ENCODE measurements around the gene ZNF25.
"Not testable (repeated sequence)": the region's sequence is repeated elsewhere in the genome, so short reads cannot be mapped to it uniquely, and the experiment has no call there.

The ZNF25 gene

DNA sequence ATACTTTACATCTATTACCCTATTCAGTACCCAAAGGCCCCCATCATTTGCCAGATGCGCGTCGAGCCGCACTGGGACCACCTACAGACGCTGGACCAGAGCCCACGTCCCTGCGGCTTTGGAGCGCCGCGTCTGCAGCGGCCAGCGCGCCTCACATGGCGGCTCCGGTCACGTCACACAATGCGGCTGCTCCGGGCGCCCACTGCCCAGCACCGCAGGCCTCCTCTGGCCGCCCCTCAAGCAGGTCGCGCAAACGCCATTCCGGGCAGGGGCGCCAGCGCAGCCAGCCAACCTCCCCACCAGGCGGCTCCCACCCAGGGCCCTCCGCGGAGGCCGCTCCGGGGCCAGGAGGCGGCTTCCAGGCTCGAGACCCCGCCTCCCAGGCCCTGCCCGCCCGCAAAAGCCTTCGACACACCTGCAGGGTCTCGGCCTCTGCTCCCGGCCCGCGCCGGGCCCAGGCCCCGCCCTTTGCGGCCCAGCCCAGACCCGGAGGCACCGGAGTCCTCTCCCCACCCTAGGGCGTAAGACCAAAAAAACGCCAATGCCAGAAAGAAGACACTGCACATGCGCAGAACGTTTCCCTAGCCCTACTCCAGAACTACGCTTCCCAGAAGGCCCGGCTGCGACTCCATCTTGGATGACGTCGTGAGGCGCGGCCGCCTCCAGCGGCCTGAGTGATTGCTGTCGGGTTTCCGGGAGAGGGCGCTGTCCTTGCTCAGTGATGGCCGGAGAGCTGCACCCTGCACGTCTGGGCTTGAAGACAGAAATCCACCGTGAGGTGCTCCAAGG, at the start of gene ZNF25:
Gene ZNF25, minus strand, starts transcription at position 557 of the 789 bp plus-strand sequence. CDS start 4,925 bp downstream, outside the sequence.
- DNase-seq, result peak; percentile 84 to 99 (median 97)

DNA sequence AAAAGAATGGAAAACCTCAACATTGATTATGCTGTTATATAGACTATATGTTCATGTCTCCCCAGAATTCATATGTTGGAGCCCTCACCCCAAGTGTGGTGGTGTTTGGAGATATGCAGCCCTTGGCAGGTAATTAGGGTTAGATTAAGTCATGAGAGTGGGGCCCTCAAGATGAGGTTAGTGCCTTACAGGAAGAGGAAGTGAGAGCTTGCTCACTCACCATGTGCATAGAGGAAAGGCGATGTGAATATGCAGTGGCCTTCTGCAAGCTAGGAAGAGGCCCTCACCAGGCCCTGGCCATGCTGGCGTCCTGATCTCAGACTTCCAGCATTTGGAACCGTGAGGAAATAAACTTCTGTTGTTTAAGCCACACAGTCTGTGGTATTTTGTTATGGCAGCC, 48.8 kb upstream of the ZNF25 start:
- no peak for DNase-seq

DNA sequence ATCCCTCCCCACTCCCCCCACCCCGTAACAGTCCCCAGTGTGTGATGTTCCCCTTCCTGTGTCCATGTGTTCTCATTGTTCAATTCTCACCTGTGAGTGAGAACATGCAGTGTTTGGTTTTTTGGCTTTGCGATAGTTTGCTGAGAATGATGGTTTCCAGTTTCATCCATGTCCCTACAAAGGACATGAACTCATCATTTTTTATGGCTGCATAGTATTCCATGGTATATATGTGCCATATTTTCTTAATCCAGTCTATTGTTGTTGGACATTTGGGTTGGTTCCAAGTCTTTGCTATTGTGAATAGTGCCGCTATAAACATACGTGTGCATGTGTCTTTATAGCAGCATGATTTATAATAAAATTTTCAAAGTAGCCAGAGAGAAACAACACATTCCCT, 42.7 kb upstream of the ZNF25 start:
- DNase-seq, result not testable (repeated sequence)

DNA sequence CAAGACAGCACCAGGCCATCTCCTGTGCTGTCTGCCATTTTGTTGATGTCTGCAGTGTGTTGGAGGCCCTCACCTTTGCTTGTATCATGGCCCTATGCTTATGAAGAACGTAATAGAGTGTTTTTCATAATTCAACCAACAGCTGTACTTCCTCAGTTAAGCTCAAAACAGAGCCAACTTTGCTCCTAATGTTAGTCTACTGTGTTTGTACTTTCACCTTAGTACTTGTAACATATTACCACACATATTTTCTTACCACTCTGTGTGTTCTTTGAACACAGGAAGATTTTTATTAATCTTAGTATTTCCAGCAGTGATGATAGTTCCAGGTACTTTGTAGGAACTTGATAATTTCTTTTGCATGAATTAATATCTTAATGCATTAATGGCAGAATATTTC, 39.9 kb upstream of the ZNF25 start:
- no peak for DNase-seq

DNA sequence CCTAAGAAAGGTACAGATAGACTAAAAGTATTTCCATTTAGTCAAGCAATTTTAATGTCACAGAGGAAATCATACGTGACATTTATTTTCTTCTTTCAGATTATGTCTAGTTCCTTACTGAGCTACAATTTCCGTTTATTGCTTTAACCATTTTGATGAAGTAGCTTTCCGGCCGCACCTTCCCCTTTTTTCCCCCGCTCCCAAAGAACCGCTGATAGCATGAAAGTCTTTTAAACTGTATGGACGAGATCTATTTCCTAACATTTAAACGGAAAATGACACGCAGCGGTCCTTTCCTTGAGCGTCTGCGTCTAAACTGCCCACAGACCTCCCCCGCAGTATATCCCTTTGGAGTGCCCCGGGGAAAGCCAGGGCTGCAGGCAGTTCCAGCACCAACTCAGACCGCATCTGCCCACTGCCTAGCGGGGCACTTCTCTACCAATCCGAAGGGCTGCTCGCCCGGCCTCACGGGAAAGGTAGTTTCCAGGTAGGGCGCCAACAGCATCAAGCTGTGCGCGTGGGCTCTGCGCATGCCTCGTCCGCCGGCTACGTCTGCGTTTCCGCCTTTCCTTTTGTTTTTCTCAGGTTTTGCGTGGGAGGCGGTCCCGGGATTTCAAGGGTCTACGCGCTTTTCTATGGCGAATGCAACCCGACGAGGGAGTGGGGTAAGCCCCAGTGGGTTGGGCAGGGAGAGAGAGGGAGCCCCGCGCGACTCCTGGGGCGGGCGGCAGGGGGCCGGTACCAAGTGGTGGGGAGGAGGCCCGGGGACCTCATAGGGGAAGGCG, 33.9 kb upstream of the ZNF25 start, which contains the start of gene ZNF33A:
Gene ZNF33A, plus strand, starts transcription at position 557 of the 785 bp plus-strand sequence. CDS start 1,667 bp downstream, outside the sequence.
- peak in 55 of 56 donors; percentile 69 to 98 (median 92) for DNase-seq

DNA sequence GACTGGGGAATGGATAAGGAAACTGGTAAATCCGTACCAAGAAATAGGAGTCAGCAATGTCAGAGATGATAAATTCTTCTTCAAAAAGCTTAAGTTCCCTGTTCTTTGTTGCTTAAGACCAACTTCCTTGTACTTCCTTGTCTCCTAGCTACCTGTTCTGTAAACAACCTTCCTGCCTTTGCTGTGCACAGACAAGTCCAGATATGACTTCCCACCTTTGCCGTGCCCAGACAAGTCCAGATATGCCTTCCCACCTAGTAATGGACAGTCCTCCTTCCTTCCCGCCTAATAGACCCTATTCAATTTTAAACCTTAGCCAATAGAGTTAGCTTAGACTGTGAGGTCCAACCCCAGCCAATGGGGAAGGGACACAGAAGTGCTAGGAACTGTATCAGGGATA, 31.5 kb upstream of the ZNF25 start:
- no peak for DNase-seq

DNA sequence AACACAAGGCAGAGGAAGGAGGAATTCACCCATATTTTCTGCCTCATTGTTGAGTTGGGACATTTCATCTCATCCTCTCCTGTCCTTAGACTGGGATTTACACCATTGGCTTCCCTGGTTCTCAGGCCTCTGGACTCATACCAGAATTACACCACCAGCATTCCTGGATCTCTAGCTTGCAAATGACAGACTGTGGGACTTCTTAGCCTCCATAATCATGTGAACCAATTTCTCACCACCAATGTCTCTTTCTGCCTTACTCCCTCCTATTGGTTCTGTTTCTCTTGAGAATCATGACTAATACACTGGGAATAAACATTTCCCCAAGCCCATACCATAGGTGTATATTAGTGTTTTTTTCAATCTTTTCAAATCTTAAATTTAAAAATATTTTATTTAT, 31.1 kb upstream of the ZNF25 start:
- DNase-seq, result no peak

DNA sequence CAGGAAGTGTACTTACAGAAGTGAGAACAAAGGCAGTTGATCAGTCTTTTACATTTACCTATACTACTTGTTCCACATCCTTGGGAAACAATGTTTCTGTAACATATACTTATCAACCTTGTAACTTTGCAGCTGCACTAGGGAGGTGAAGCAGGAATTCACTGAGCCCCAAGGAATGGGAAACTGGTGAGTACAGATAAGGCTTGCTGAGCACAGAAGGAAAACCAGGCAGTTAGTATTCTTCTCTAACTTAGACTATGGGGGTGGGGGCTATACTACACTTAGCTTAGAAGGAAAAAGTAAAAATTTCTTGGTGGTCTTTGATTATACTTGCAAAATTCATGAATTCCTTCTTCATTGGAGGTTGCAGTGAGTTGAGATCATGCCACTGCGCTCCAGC, 27.1 kb upstream of the ZNF25 start:
- DNase-seq, result no peak

DNA sequence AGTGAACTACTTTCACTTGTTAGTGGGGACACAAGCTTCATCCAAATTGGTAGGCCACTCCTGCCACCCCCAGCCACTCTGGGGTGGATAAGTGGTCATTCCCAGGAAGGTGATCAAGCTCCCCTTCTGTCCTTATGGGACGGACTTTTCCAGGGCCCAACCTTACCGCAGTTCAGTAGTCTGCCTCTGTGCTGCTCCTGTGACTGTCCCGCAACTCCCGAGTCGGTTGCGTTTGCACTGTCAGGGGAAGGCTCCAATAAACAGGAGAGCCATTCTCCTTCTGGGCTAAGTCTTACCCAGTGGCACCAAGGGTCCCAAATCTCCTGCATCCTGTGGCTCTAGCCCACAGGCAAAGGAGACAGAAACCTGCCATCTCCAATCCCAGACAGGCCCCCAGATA, 26.6 kb upstream of the ZNF25 start:
- DNase-seq, result no peak

DNA sequence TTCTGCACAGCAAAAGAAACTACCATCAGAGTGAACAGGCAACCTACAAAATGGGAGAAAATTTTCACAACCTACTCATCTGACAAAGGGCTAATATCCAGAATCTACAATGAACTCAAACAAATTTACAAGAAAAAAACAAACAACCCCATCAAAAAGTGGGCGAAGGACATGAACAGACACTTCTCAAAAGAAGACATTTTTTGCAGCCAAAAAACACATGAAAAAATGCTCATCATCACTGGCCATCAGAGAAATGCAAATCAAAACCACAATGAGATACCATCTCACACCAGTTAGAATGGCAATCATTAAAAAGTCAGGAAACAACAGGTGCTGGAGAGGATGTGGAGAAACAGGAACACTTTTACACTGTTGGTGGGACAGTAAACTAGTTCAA, 24.0 kb upstream of the ZNF25 start:
- not testable (repeated sequence) for DNase-seq

DNA sequence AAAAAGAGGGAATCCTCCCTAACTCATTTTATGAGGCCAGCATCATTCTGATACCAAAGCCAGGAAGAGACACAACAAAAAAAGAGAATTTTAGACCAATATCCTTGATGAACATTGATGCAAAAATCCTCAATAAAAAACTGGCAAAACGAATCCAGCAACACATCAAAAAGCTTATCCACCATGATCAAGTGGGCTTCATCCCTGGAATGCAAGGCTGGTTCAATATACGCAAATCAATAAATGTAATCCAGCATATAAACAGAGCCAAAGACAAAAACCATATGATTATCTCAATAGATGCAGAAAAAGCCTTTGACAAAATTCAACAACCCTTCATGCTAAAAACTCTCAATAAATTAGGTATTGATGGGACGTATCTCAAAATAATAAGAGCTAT, 22.5 kb upstream of the ZNF25 start:
- DNase-seq, result not testable (repeated sequence)

DNA sequence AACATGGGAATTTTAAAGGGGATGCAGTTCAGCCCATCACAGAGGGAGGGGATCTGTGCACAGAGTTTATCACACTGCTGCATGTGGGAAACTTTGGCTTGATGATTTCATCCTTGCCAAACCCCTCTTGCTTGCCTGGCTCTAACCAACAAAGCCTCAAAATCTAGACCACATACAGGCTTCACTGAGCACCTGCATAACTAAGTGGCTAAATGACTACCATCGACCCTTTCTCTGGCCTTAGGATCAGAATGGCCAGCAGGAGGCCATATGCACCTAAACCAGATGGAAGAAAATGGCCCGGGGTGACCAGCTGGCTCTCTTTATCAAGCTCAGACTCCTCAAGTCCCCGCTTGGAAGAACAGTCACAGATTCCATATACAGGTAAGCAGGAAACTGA, 15.6 kb upstream of the ZNF25 start:
- no peak for DNase-seq

DNA sequence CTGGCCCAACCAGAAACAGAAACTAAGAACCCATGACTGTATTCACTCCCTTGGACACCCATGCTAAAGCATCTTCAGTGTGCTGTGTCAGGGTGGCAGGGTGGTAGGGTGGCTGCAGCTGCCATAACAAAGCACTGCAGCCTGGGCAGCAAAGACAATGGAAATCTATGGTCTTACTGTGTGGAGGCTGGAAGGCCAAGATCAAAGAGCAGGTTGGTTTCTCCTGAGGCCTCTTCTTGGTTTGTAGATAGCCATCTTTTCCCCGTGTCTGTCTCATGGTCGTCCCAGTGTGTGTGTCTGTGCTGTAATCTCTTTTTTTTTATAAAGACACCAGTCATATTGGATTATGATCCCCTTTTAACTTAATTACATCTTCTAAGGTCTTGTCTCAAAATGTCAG, 15.2 kb upstream of the ZNF25 start:
- no peak for DNase-seq

DNA sequence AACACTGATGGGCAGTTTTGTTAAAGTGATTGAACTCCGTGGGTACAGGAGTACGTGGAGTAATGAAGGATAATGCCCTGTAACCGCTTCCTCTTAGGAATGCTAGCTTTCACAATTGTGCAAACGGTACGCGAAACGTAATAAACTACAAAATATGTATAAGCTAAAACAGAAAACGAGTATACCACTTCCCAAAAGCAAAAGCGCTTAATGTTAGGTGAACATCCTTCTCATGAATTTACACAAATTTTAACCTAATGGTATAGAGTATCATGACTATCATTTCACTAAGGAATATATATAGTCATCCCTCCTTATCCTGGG, 395 bp upstream of the ZNF25 start:
- no peak for DNase-seq

DNA sequence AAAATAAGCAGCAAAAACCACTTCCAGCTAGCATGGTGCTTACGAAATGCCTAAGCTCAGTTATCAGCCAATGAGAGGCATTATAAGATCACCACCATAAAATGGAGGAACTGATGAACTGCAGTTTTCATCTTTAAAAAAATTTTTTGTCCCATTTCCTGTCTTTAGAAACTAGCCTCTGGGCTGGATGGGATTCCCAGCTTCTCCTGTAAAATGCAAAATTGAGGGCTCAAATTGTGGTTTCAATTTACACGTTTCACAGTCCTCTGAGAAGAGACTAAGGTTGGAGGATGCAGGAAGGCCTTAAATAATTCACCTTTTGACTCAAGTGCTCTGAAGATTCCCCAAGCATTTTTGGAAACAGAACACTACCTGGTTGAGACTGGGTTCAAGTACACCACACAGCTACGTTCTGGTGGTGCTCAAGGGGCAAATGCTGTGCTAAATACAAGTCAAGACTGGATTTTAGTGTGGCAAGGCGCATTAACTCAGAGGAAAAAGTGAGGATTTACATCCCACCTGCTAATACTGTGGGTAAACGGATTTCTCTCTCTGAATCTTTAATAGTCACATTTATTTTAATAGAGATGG, 951 bp downstream of the ZNF25 start:
- DNase-seq, result peak in 11 of 56 donors; percentile 1 to 26 (median 6)

DNA sequence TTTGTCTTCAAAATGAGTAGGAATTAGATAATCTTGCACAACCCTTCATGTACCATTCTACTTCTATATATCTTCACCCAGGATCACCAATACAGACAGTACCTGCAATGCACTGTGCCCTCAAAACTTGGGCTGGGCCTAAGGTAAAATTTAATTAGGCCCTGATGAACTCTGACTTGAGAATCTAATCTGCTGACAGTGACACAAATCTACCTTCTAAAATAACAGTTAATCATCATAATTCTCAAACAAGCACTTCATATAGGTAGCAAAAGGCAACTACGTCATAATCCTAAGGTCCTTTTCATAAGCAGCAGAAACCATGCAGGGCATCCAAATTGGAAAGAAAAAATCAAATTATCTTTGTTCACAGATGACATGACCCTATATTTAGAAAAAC, 4.1 kb downstream of the ZNF25 start:
- no peak for DNase-seq

DNA sequence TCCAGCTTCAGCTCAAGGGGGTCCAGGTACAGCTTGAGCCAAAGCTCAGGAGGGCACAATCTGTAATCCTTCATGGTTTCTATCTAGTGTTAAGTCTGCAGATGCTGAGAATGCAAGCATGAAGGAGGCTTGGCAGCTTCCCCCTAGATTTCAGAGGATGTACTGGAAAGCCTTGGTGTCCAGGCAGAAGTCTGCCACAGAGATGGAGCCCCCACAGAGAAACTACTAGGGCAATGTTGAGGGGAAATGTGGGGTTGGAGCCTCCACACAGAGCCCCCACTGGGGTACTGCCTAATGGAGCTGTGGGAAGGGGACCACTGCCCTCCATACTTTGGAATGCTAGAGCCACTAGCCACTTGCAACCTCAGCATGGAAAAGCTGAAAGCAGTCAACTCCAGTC, 11.4 kb downstream of the ZNF25 start:
- no peak for DNase-seq

DNA sequence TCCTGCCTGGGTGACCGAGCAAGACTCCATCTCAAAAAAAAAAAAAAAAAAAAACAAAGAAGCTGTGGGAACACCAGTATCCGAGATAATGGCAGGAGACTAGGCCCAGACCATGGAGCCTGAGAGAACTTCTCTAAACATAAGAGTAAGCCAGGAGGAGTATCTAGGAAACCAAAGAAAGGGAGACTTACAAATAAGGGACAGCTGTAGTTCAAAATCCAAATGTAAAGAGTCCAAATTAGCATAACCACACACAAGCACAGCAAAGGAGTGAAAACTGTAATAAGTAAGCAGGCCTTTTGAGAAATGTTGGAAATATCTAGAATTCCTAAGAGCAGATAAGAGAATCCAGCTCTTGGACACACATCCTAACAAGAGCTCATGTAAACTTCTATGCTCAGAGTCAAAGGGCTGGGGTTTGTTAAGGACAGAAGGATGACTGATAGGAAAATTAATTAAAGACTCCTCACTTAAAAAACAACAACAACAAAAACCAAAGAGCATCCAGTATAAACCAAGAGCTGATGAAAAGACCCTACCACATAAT, 15.8 kb downstream of the ZNF25 start:
- no peak for DNase-seq

DNA sequence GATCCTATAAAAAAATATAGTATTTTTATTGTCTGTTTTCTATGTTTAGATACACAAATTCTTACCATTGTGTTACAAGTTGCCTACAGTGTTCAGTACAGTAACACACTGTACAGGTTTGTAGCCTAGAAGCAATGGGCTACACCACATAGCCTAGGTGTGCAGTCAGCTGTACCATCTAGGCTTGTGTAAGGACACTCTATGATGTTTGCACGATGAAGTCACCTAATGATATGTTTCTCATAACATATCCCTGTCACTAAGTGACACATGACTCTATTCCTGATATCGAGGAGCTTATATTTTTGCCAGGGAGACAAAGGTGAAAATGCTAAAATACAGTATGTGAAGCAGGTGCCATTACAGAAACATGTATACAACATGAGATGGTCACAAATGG, 18.6 kb downstream of the ZNF25 start:
- no peak for DNase-seq

DNA sequence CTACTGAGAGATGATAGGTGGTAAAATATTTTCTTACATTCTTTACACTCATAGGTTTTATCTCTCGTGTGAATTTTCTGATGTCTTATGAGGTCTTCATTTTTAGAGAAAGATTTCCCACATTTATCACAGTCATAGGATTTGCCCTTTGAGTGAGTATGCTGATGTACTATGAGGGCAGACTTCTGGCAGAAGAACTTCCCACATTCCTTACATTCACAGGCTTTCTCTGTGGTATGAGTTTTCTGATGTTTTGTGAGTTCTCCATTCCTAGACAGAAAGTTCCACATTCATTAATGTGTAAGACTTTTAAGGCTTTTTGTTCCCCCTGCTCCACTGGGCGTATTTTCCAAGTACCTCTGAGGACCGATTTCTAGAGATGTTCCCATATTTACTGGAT, 23.5 kb downstream of the ZNF25 start:
- DNase-seq, result no peak

DNA sequence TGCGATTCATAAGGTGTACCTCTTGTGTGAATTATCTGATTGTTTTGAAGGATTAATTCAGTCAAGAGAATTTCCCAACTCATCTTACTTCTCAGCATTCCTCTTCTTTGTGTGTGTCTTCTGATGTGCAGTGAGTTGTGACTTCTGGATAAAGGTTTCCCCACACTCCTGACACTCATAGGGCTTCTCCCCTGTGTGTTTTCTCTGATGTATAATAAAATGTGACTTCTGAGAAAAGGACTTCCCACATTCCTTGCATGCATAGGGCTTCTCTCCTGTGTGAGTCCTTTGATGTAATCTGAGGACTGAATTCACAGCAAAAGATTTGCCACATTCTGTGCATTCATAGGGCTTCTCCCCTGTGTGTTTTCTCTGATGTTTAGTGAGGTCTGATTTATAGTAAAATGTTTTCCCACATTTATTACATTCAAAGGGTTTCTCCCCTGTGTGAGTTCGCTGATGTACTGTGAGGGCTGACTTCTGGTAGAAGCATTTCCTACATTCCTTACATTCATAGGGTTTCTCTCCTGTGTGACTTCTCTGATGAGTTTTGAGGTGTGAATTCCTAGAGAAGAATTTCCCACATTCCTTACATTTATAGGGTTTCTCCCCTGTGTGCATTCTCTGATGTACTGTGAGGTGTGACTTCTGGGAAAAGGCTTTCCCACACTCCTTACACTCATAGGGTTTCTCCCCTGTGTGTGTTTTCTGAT, 24.2 kb downstream of the ZNF25 start:
- no peak for DNase-seq
